ENCODE results near the gene DISC1.

DNA sequence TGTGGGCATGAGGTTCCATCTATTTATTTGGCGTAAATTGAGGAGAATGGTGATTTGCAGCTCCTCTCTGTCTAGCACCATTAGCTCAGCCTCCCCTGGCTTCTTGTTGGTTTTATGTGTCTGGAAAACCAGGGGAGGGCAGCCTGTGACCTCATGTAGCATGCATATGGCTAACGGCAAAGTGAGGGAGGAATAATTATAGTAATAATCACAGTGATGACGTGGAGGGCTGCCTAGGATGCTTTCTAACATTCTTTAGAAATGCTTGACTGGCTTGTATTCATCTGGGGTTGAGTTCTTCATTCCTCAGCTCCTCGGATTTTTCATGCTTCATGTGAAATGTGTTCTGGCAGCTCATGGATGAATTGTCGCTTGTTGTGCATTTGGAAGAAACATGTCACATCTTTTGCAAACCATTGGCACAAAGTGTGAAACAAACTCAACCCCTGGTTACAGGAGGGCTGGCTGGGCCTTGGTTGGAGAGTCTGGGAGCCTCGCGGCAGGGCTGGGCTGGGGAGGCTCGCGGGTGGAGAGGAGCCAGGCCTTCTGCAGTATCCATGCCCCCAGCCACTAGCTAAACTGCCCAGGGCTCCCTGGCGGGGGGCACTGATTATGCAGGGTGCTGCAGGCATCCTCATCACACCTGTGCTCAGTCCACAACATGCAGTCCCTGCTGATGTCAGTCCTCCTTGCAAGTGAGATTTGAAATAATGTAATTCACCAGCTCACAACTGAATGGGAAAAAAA lies 149.6 kb downstream of the DISC1 start:
- TF ChIP-seq, protein P1, sequence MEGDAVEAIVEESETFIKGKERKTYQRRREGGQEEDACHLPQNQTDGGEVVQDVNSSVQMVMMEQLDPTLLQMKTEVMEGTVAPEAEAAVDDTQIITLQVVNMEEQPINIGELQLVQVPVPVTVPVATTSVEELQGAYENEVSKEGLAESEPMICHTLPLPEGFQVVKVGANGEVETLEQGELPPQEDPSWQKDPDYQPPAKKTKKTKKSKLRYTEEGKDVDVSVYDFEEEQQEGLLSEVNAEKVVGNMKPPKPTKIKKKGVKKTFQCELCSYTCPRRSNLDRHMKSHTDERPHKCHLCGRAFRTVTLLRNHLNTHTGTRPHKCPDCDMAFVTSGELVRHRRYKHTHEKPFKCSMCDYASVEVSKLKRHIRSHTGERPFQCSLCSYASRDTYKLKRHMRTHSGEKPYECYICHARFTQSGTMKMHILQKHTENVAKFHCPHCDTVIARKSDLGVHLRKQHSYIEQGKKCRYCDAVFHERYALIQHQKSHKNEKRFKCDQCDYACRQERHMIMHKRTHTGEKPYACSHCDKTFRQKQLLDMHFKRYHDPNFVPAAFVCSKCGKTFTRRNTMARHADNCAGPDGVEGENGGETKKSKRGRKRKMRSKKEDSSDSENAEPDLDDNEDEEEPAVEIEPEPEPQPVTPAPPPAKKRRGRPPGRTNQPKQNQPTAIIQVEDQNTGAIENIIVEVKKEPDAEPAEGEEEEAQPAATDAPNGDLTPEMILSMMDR (conservative IDR thresholded peaks at IDR 0.05 in 1 of 2, IDR thresholded peaks at IDR 0.05 in 1 of 2; ENCODE audit: low read depth in 1 of 2, low read length in 2 of 2), result no peak
- TF ChIP-seq EZH2 (IDR thresholded peaks at IDR 0.05; ENCODE audit: low read length, missing control alignments), result no peak

Data from fibroblast of lung (primary cell).